Endodermal cell (in vitro differentiated cells): ENCODE data around the gene BRME1. TPM values are rescaled to one million over a fixed set of nuclear protein-coding genes. Genes with fewer than 3 reads are reported as not detected.

Experiments
- DNase-seq: peaks from one replicate; pipeline ENCODE4 v3.0.0-alpha.2; 2017
- H3K27ac ChIP-seq: 2 replicates; pipeline ENCODE4 v1.5.1; 2013; ENCODE audit warnings: mild to moderate bottlenecking, low read depth, low read length, moderate library complexity
- H3K27me3 ChIP-seq: 2 replicates; pipeline ENCODE4 v1.6.1; 2013; ENCODE audit warnings: mild to moderate bottlenecking, low read length, moderate library complexity; ENCODE audit not compliant: insufficient read depth, control insufficient read depth, poor library complexity, severe bottlenecking
- H3K36me3 ChIP-seq: 2 replicates; pipeline ENCODE4 v1.7.0; 2013; ENCODE audit warnings: mild to moderate bottlenecking, low read length, moderate library complexity; ENCODE audit not compliant: control insufficient read depth, insufficient read depth
- H3K4me1 ChIP-seq: one replicate; pipeline ENCODE4 v1.7.0; 2013; ENCODE audit warnings: low read length; ENCODE audit not compliant: control insufficient read depth, insufficient read depth
- H3K4me3 ChIP-seq: 2 replicates; pipeline ENCODE4 v1.5.1; 2013; ENCODE audit warnings: mild to moderate bottlenecking, low read length, moderate library complexity
- H3K9ac ChIP-seq: 2 replicates; pipeline ENCODE4 v1.6.1; 2013; ENCODE audit warnings: mild to moderate bottlenecking, low read length, moderate library complexity; ENCODE audit not compliant: poor library complexity, severe bottlenecking; ENCODE audit errors: extremely low read depth
- H3K9me3 ChIP-seq: 2 replicates; pipeline ENCODE4 v1.6.1; 2013; ENCODE audit warnings: mild to moderate bottlenecking, low read length, moderate library complexity; ENCODE audit not compliant: control insufficient read depth
- H3K27ac Mint-ChIP-seq: 2 replicates; pipeline ENCODE4 v1.8.0; 2020; ENCODE audit warnings: mixed read lengths
- H3K27me3 Mint-ChIP-seq: 2 replicates; pipeline ENCODE4 v1.8.0; 2021; ENCODE audit warnings: mild to moderate bottlenecking, mixed read lengths; ENCODE audit not compliant: insufficient read depth
- H3K36me3 Mint-ChIP-seq: 2 replicates; pipeline ENCODE4 v1.8.0; 2020; ENCODE audit warnings: low read depth, mixed read lengths
- H3K4me1 Mint-ChIP-seq: 2 replicates; pipeline ENCODE4 v1.8.0; 2020; ENCODE audit warnings: mixed read lengths
- H3K4me3 Mint-ChIP-seq: 2 replicates; pipeline ENCODE4 v1.8.0; 2020; ENCODE audit warnings: mild to moderate bottlenecking, moderate library complexity, mixed read lengths
- H3K9me3 Mint-ChIP-seq: 2 replicates; pipeline ENCODE4 v1.8.0; 2020; ENCODE audit warnings: mild to moderate bottlenecking, mixed read lengths
- WGBS, 2 experiments: methylation state at CpG; one replicate each; pipeline versions ENCODE4 v1.1.5 to v1.1.7; 2013; ENCODE audit warnings: missing lambda C conversion rate in 2 of 2, mixed read lengths in 1 of 2; ENCODE audit not compliant: insufficient coverage in 1 of 2, insufficient read length in 1 of 2; 5-methylcytosine and 5-hydroxymethylcytosine counted together
- total RNA-seq, 2 donors: library from RNA; stranded (reverse); fragmentation: NEBNext Ultra II Directional in 1 of 2; extraction: Animal tissue kit (Norgen Biotek cat#: 25700) in 1 of 2; gene quantifications; 2 replicates in 1 of 2; 3 replicates in 1 of 2; pipeline ENCODE4 v1.2.1, GENCODE V29; 2021
- TF ChIP-seq, protein P1 (sequence below): fragments of 200-600 bp; sonication (generic); conservative IDR thresholded peaks from 2 replicates; pipeline ENCODE4 v1.5.0; 2021; ENCODE audit warnings: antibody characterized with exemption, mild to moderate bottlenecking

Gene BRME1
- total RNA-seq, 2 donors from 2014 or later: 4.4 to 7.4 TPM

GRCh38 chr19:13946414-13946813 lies 40.5 kb upstream of the BRME1 start:
- H3K9ac ChIP-seq: no peak overlapping the region
- H3K4me3 ChIP-seq: no peak overlapping the region
- 93 to 99% methylated on average over 4 of the region's 4 CpGs for WGBS, 2 experiments
- Mint-ChIP-seq H3K9me3 (peaks cover 12% of the 10 kb centered on the region), H3K4me1 (no peaks in the 10 kb centered on the region), H3K36me3 (no peaks in the 10 kb centered on the region), H3K27me3 (peaks cover 9% of the 10 kb centered on the region), H3K27ac (no peak overlapping the region), H3K4me3 (no peak overlapping the region)
- no peaks in the 10 kb centered on the region for H3K27me3 ChIP-seq
- no peak for DNase-seq
- TF ChIP-seq, protein P1, sequence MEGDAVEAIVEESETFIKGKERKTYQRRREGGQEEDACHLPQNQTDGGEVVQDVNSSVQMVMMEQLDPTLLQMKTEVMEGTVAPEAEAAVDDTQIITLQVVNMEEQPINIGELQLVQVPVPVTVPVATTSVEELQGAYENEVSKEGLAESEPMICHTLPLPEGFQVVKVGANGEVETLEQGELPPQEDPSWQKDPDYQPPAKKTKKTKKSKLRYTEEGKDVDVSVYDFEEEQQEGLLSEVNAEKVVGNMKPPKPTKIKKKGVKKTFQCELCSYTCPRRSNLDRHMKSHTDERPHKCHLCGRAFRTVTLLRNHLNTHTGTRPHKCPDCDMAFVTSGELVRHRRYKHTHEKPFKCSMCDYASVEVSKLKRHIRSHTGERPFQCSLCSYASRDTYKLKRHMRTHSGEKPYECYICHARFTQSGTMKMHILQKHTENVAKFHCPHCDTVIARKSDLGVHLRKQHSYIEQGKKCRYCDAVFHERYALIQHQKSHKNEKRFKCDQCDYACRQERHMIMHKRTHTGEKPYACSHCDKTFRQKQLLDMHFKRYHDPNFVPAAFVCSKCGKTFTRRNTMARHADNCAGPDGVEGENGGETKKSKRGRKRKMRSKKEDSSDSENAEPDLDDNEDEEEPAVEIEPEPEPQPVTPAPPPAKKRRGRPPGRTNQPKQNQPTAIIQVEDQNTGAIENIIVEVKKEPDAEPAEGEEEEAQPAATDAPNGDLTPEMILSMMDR: no peak
- no peak overlapping the region for H3K27ac ChIP-seq
- H3K9me3 ChIP-seq: no peaks in the 10 kb centered on the region
- H3K4me1 ChIP-seq: no peaks in the 10 kb centered on the region
- H3K36me3 ChIP-seq: no peaks in the 10 kb centered on the region

GRCh38 chr19:13942023-13942684 lies 36.2 kb upstream of the BRME1 start:
- no peak overlapping the region for H3K27ac ChIP-seq
- DNase-seq: no peak

GRCh38 chr19:13938301-13939064 lies 32.6 kb upstream of the BRME1 start, which contains the start of gene PODNL1:
Gene PODNL1 (minus strand): TSS chr19:13938417. CDS start chr19:13938181, 236 bp downstream.
- no peaks in the 10 kb centered on the region for H3K36me3 Mint-ChIP-seq
- no peak within 1 kb of the TSS for H3K27ac ChIP-seq
- H3K4me3 Mint-ChIP-seq: no peak within 1 kb of the TSS

More at GRCh38 chr19:13942023-13942684, 36.2 kb upstream of the BRME1 start:
- no peak overlapping the region for H3K27ac Mint-ChIP-seq
- no peak overlapping the region for H3K9ac ChIP-seq
- no peaks in the 10 kb centered on the region for H3K36me3 ChIP-seq
- no peak overlapping the region for H3K4me3 ChIP-seq
- 81 to 100% methylated on average over 1 of the region's 1 CpG for WGBS, 2 experiments
- H3K4me1 ChIP-seq: no peaks in the 10 kb centered on the region
- H3K4me3 Mint-ChIP-seq: no peak overlapping the region
- H3K9me3 Mint-ChIP-seq: peaks cover 12% of the 10 kb centered on the region
- H3K27me3 Mint-ChIP-seq: peaks cover 3% of the 10 kb centered on the region
- TF ChIP-seq, protein P1: no peak
- H3K4me1 Mint-ChIP-seq: peaks cover 2% of the 10 kb centered on the region
- no peaks in the 10 kb centered on the region for H3K27me3 ChIP-seq
- no peaks in the 10 kb centered on the region for H3K36me3 Mint-ChIP-seq
- H3K9me3 ChIP-seq: no peaks in the 10 kb centered on the region

More at GRCh38 chr19:13938301-13939064, 32.6 kb upstream of the BRME1 start, which contains the start of gene PODNL1:
- Mint-ChIP-seq H3K4me1 (peaks cover 2% of the 10 kb centered on the region), H3K27ac (no peak within 1 kb of the TSS), H3K9me3 (peaks cover 9% of the 10 kb centered on the region), H3K27me3 (no peaks in the 10 kb centered on the region)
- no peaks in the 10 kb centered on the region for H3K9me3 ChIP-seq
- no peaks in the 10 kb centered on the region for H3K36me3 ChIP-seq
- no peaks in the 10 kb centered on the region for H3K4me1 ChIP-seq
- WGBS, 2 experiments: 74 to 90% methylated on average over 4 to 21 of the region's 21 CpGs
- no peak for DNase-seq
- TF ChIP-seq, protein P1: no peak
- H3K4me3 ChIP-seq: no peak within 1 kb of the TSS
- H3K27me3 ChIP-seq: no peaks in the 10 kb centered on the region
- H3K9ac ChIP-seq: no peak within 1 kb of the TSS
